CMK (cell line): ENCODE data around the gene FHIT.

Experiments used
- DNase-seq: peaks from one replicate; pipeline ENCODE4 v3.0.0-alpha.2; 2010; ENCODE audit warnings: low read depth

FHIT gene

DNA sequence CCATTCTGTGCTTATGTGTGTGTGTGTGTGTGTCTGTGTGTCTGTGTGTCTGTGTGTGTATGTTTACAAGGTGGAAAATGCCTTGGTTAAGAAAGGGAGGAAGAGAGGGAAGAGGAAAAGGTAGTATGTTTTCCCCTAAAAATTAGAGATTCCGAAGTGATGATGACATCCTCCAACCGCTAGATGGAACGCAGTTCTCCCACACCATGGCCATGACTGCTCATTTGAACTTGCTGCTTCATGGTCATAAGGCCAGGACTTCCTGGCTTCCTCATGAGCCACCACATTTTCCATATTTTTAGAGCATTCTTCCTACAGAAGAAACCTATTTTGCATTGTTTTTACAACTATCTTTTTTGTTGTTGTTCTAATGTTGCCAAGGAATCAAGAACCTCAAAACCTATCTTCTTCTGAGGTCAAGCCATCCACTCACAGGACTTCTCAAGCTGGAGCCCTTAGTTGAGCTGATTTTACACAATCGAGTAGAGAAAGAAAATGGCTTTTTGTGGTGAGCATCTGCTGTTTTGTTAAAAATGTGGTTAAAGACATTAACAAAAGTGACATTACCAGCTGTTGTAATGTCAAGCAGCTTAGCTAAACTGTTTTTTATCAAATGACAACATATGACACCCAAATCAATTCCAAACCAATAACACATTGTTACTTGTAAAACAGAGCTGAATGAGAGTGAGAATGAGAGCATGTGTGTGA, 1091.0 kb downstream of the FHIT start:
- no peak for DNase-seq

DNA sequence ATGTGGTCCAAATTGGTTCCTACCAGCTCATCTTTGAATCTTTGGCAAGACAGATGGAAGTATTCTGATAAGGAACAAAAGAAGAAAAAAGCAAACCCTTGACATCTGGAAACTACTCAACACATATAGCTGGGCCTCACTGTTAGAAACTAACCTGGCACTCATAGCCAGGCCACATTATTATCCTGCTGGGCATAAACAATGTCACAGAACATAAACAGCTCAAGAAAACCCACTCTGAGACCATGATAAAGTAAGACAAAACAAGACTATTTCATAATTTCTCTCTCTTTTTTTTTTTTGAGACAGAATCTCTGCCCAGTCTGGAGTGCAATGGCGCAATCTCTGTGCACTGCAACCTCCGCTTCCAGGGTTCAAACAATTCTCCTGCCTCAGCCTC, 1093.2 kb downstream of the FHIT start:
- no peak for DNase-seq

DNA sequence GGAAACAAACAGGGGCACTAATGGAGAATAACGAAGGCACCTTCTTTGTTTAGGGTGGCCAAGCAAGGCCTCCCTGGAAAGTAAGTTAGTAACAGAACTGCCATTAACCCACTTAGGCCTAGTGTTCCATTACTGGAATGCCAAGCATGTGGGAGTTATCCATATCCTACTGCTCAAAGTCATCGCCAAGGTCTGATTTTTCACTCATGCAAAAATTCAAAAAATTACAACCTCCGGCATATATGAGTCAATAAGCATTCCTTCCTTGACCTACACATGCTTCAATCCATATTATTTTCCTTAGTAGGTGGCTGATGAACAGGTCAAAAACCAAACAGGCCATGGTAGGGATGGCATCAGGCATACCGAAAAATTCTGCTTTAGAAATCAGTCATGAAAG, 1097.2 kb downstream of the FHIT start:
- no peak for DNase-seq

DNA sequence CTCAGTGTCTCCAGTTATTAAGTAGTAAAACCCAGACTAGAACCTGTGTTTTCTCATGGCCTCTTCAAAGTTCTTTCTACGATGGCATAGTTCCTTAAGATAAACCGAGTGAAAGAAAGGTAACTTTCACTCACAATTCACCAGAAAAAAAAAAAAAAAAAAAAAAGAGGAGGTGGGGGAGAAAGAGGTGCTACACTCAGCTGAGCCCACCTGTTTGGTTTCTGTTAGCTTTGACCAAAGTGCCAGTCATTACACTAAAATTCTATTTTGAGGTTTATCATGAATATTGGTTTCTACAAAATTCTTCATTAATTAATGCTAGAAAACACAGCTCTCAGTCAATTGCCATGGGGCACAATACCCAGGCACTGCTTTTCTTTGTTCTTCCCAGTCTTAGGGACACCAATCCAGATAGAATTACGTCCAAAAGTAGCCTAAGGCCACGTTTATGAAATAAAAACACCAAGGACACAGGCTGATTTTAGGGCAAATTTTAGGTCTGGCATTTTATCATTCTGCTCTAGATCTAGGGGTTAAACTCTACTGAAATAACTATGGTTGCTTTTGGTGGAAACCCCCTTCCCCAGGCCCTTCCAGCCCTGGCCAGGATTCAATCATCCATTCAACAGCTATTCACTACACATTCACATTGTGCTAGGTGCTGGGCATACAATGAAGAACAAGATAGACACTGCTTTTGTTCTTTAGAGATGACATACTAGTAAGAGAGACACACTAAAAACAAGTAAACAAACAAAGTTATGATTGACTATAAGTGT, 1097.8 kb downstream of the FHIT start:
- no peak for DNase-seq

DNA sequence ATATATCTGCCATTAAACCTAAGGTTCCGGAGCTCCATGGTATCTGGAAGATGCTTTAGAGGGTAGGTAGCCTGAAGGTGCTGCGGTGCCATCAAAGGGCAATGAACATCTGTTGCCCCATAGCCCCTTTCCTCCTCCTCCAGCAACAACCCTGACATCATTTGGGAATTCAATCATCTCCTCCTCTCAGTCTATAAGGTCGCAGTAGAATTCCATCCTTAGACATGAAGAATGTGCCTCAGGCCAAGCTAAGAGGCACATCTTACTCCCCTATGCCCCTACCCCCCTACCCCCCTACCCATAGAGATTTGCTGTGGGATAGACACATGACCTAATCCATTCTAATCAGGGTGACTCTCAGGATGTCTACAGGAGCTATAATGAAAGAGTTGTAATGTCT, 1101.8 kb downstream of the FHIT start:
- DNase-seq, result no peak

DNA sequence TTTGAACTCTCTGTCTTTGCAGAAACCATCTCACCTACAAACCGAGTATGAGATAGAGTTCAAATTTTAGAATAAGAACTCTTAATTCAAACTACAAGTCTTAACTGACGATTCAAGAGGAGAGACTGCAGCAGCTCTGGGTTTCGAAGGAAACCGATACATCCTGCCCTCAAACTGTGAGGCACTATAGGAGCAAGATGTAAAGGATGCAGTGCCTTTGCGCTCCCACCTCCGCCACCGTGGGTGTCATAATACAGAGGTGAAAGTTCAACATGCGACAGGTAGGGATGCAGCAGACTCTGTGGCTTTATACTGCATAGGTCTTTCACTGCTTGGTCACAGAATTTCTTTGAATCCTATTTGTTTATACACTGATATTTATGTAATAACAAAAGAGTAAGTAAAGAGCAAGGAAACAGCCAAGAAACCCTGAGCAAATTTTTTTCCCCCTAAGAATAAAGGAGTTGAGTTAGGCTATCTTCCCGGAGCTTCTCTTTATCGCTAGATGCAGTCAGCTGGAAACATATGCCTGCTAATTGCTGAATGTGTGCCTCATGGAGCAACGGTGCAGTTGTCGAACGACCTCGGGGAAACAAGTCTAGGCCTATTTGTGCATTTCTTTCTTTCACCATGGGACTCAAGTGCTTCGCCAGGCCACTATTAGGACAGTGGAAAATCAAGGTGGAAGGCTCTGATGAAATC, 1103.9 kb downstream of the FHIT start:
- no peak for DNase-seq

DNA sequence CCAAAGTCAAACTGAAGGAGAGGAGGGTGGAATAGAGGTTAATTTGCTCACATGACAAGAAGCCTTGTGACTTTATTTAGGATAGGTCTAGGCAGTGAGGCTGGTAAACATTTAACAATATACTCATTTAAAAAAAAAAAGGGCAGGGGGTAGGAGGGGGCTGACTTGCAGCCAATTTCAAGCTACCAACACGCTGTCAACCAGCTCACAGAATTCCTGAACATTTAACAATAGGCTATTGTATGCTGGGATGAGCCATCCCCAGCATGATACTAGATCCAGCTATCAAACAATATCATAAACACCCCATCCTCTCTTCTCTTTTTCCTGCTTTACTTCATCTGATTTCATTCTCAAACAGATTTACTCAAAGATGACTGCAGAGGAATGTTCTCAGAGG, 1105.1 kb downstream of the FHIT start:
- no peak for DNase-seq

DNA sequence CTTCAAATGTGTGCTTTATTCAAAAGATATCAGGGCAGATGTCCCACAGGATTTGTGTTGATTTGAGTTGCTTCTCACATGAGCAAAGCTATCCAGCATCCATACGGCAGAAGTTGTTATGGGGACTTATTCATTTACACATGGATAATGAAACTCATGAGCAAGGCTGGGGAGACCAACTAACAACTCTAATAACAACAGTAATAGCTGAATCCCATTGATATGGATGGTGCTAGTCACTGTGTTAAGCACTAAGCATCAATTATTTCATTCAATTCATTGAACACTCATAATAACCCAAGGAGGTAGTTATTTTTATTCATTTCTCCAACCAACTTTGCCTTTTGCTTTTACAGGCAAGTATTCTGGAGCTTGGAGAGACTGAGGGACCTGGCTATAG, 1107.2 kb downstream of the FHIT start:
- no peak for DNase-seq

DNA sequence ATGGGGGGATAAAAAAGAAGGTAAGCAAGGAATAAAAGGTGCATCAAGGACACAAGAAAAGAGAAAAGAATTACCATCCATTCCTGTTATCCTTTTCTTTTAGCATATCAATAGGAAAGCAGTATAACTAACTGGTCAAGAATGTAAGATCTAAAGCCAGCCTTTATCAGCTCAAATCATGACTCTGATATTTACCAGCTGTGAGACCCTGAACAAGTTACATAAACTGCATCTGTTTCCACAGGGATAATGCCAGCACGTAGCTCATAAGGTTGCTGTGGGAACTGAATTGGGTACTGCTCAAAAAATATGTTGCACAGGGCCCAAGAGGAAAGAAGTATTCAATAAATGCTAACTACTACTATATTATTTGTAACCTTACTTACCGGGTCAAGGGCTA, 1109.2 kb downstream of the FHIT start:
- DNase-seq, result no peak

DNA sequence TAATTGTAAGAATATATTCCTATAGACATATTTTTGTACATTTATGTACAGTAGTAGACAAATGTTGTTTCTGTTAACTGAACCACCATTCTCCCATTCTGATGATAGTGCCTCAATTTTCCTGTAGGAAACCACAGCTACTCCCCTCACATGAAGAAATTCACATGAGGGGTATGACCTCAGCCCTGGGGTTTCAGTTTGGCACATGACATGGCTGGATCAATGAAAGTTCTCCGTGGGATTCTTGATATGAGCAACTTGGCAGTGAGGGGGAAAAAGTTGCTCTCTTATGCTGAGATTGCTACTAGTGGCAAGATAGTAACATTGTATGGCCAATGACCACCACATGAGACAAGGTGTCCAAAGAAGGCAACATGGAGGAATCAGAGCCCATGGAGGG, 1111.1 kb downstream of the FHIT start:
- DNase-seq, result no peak

DNA sequence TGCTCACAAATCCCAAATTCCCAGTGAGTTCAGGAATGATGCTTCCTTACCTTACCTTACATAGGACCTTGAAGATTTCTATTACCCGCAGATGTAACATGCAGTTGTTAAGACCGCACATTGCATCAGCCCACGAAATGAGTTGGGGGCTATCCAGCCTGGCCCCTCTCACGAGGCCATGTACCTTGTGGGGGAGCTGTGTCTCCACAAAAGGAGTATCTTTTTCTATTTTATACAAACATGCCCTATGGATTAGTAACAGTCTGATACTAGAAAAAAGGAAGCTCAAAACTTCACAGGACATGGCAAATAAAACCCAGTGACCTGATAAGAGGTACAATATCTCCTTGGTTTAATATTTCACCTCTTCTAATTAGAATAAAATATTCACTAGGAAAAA, 1114.7 kb downstream of the FHIT start:
- no peak for DNase-seq

DNA sequence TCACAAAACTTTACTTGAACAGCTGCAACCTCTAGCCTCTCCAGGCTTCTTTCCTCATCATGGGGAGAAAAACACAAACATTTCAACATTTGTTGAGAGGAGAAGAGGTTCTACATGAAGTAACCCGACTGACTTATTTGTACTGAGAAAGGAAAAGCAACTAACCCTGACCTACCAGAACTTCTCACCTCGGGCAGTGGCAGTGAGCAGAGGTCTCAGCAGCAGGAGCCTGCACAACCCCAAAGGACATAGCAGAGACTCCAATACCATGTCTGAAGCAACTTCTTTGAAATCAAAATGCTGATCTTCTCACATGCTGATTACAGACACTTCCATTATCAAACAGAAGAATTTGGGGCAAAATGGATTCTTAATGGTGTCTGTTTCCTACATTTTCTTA, 1115.8 kb downstream of the FHIT start:
- DNase-seq, result no peak

DNA sequence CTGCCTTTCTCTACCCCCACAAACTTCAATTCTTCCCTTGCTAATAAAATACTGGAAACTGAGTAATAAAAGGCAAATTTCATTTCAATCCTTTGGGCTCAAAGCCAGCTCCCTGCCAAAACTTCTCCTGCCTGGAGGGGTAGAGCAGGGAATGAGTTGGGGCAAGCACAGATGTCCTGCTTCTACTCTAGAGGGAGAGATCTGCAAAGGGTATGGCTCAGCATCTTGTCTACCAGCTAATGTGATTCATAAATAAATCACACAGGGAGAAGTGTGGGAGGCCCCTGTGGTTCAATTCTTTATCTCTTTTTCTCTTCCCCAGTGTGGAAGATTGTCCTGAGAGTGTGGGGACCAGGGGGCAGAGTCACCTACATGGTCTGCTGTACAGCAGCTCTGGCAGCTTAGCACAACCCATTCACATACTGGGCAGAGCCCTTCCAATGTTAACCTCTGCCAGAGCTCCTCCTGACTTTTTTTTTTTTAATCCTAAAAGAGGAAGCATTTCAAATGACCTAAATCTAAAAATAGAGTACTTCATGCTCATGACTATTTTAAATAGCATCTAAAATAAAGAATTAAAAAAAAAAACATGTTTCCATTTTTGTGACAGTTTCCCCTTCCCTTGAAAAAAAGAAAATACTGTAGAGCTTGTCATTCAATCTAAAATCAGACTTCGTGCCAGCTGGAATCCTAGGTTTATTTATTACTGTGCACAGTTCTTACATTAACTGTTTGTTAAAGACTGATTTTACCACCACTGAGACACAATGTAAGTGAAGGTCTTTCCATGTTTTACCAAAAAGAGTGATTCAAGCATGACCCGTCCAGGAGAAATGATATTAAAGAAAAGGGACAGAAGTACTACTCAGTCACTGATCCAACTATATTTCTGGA, 1117.7 kb downstream of the FHIT start:
- DNase-seq, result no peak

DNA sequence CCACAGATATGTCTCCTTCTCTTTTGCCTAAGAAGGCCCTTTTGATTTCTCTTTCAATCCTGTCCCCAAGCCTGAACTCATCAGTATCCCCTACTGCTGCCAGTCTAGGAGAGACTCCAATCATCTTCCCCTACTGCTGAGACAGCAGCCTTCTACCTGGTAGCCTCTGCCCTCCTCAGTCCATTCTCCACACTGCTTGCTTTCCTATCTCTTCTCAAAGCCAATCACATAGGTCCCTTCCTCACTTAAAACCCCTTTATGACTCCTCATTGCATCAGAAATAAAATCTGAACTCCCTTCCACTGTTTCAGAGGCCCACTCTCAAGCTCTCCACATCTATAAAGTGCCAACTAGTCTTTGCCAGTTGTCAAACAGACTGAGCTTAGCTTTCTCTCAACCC, 1119.6 kb downstream of the FHIT start:
- no peak for DNase-seq

DNA sequence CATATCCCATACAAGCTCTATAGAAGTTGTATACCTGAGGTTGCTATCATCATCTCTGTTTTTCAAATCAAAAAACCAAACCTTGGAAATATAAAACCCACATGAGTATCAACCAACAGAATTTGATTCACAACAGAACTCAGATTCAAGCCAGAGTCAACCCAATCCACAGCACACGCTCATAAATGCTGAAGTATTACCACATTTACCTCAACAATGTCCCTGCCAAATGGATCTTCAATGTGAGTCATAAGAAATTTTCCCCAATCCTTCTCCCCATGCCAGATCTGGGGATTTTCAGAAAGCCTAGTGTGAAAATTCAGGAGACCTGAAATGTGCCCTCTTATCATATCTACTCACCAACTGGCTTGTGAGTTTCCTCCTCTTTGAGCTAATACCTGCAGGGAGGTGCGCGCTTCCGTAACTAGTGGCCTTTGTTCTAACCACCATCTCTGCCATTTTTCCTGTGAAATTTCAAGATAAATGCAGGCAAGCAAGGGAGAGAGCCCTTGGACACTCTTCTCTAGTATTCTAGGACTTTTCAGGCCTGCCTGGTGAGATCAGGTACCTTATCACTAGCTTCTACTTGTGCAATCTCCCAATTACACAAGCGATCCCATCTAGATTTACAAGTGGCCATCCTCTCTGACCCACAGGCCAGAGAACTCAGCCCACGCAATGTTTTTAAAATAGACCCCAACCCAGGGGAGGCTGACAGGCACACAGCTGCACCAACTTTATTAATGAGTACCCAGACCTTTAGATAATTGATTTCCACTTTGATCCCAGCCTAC, 1124.5 kb downstream of the FHIT start:
- no peak for DNase-seq

DNA sequence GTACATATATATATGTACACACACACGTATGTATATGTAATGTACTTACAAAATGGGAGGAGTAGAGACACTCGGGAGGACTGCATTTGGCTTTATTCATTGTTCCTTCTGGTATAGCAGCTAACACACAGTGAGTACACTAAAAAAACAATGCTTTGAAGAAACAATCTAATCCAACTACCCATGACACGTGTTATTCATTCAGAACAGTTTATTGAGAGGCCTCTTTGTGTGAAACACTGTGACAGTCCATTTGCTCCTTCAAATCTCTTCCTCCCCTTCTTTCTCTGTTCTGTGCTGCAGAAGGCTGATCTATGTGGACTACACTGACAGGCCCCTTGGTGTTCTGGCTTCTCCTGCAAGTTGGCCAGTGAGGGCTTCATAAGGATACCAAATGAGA, 1125.6 kb downstream of the FHIT start:
- DNase-seq, result no peak

DNA sequence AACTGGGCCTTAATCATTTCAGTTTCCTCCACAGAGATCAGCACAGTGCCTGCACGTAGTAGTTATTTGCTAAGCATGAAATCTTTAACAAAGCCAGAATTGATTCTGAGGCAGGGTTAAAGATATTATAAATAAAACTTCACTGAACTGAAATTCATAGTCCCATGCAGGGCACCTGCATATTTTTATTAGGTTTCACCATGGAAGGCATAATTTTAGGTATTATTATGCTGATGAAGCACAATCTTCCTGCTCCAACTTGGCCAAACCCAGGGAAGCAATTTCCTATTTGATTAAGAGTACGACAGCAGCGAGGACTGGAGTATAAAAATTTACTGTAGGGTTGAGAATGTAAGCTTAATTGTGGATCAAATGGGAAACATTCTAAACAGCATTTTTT, 1131.0 kb downstream of the FHIT start:
- DNase-seq, result no peak

DNA sequence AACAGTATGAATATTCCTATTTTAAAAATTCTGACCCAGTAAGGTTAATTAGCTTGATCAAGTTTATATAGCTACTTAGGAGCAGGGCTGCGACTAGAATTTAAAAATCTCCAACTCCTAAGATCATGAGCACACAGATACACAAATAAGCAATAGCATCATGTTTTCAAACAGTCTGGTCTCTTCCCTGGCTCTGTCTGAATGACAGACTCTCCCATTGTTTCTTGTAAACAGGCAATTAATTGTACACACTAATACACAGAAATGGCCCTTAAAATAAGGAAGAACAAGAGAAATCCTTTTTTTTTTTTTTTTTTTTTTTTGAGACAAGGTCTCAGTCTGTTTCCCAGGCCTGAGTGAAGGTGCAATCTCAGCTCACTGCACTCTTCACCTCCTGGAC, 1137.1 kb downstream of the FHIT start:
- no peak for DNase-seq

DNA sequence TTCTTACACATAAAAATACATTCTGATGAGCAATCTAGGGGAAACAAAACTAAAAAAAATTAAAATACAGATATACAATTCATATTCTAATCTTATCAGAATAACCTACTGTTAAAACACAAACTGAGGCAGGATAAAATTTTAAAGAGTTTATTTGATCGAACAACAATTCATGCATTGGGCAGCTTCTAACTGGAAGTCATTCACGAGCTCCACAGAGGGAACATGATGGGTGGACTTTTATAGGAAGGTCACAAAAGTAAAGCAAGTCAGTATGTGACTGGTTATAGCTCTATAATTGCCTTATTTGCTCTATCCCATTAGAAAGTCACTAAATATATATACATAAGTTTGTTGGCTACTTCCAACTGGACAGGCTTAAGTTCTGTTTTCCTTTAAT, 1144.0 kb downstream of the FHIT start:
- DNase-seq, result no peak

DNA sequence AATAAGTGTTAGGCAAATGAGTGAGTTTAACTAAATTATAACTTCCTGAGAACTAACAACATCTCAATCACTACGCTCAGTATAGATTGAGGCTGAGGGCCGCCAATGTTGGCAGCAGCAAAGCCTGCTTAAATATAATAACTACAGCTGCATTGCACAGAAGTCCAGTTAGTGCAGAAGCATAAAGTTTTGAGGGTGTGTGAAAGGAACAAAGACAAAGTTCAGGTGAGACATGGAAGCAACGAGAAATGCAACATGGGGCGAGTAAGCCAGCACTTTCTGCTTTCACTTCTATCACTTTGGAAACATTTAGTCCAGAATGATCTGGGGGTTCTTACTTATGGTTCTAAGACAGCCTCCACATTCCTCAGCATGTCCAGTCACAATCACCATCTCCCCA, 1149.1 kb downstream of the FHIT start:
- no peak for DNase-seq

DNA sequence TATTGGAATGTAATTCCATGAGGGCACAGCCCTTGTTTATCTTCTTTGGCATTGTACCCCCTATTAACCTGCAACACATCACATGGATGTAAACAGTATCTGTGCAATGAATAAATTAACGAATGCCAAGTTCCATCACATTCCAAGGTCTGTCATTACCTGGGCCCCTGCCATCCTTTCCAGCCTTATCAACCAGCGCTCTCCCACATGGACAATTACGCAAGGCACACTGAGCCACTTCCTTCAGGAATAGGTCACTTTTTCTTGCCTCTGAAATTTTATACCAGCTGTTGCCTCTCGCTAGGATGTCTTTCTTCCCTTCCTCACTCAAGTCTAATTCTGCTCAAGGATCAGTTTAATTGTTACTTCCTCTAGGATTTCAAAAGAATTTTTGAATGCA, 1149.6 kb downstream of the FHIT start:
- DNase-seq, result no peak
